Fibroblast of lung (primary cell): ENCODE measurements around the gene HMG20B. TPM values are rescaled to one million over a fixed set of nuclear protein-coding genes. Genes with fewer than 3 reads are reported as not detected.

Source experiments
- DNase-seq, 2 donors: peaks; one replicate each; pipeline versions ENCODE4 v3.0.0 to v3.0.0-alpha.2; 2010; ENCODE audit warnings: low read depth in 2 of 2
- H2AFZ ChIP-seq: 2 replicates; pipeline ENCODE4 v1.5.1; 2012; ENCODE audit warnings: low read length, control low read depth, inconsistent platforms
- H3K27ac ChIP-seq: 2 replicates; pipeline ENCODE4 v1.5.1; 2011; ENCODE audit warnings: low read length, control low read depth; ENCODE audit not compliant: insufficient read depth
- H3K27me3 ChIP-seq: 2 replicates; pipeline ENCODE4 v1.5.1; 2011; ENCODE audit warnings: mild to moderate bottlenecking, low read length; ENCODE audit not compliant: control insufficient read depth, insufficient read depth
- H3K36me3 ChIP-seq: 2 replicates; pipeline ENCODE4 v1.5.1; 2011; ENCODE audit warnings: low read length; ENCODE audit not compliant: control insufficient read depth, insufficient read depth
- H3K4me1 ChIP-seq: 2 replicates; pipeline ENCODE4 v1.5.1; 2011; ENCODE audit warnings: low read length; ENCODE audit not compliant: control insufficient read depth, insufficient read depth; ENCODE audit errors: extremely low read depth
- H3K4me2 ChIP-seq: 2 replicates; pipeline ENCODE4 v1.5.1; 2011; ENCODE audit warnings: low read length, control low read depth; ENCODE audit not compliant: insufficient read depth; ENCODE audit errors: extremely low read depth
- H3K4me3 ChIP-seq, 4 experiments: fragments of 200-600 bp in 1 of 4; sonication (generic) in 1 of 4; replicated peaks in 1 of 4; 2 replicates each; pipeline ENCODE4 v1.5.1; 2011 to 2016; ENCODE audit warnings: low read length in 4 of 4, low read depth in 3 of 4, mild to moderate bottlenecking in 3 of 4, control low read depth in 2 of 4, inconsistent platforms in 1 of 4, mixed read lengths in 1 of 4; ENCODE audit not compliant: insufficient read depth in 1 of 4; ENCODE audit errors: control extremely low read depth in 1 of 4
- H3K79me2 ChIP-seq: 2 replicates; pipeline ENCODE4 v1.5.1; 2012; ENCODE audit warnings: mild to moderate bottlenecking, low read length, inconsistent platforms; ENCODE audit not compliant: control insufficient read depth, insufficient read depth
- H3K9ac ChIP-seq: 2 replicates; pipeline ENCODE4 v1.5.1; 2011; ENCODE audit warnings: mild to moderate bottlenecking, low read length, control low read depth; ENCODE audit not compliant: insufficient read depth
- H3K9me3 ChIP-seq: 2 replicates; pipeline ENCODE4 v1.5.1; 2012; ENCODE audit warnings: low read depth, low read length; ENCODE audit not compliant: control insufficient read depth, insufficient read depth
- H4K20me1 ChIP-seq: 2 replicates; pipeline ENCODE4 v1.5.1; 2011; ENCODE audit warnings: low read length; ENCODE audit not compliant: control insufficient read depth, insufficient read depth; ENCODE audit errors: extremely low read depth
- CTCF ChIP-seq, 2 donors: IDR thresholded peaks in 1 of 2; conservative IDR thresholded peaks in 1 of 2; 1 replicate in 1 of 2; 2 replicates in 1 of 2; pipeline ENCODE4 v1.5.1; 2011 to 2012; ENCODE audit warnings: low read length in 2 of 2, control low read depth in 1 of 2, inconsistent platforms in 1 of 2, low read depth in 1 of 2, mild to moderate bottlenecking in 1 of 2
- EZH2 ChIP-seq: IDR thresholded peaks from 2 replicates; pipeline ENCODE4 v1.5.1; 2012; ENCODE audit warnings: low read length, control low read depth, mild to moderate bottlenecking; ENCODE audit errors: missing control alignments
- polyA plus RNA-seq, 2 donors: library from polyadenylated mRNA; depleted of rRNA in 1 of 2; stranded (reverse) in 1 of 2; unstranded in 1 of 2; fragments of >200 nt; gene quantifications; 2 replicates each; pipeline ENCODE4 v1.2.1, GENCODE V29; 2011 to 2012; ENCODE audit warnings: missing spikeins in 1 of 2
- total RNA-seq: library from RNA; depleted of rRNA; stranded (reverse); fragments of >200 nt; gene quantifications from 2 replicates; pipeline ENCODE4 v1.2.1, GENCODE V29; 2014

The HMG20B gene
- total and polyA plus RNA-seq, 2 donors (not counting 1 experiment from before 2014, with no cell fraction given): 27.3 to 63.6 TPM

GRCh38 chr19:3591876-3592613, 19.3 kb downstream of the HMG20B start:
- no peak overlapping the region for H3K4me2 ChIP-seq
- H3K9me3 ChIP-seq: no peaks in the 10 kb centered on the region
- no peaks in the 10 kb centered on the region for H3K4me1 ChIP-seq
- DNase-seq: no peak
- no peak for TF ChIP-seq CTCF (conservative IDR thresholded peaks at IDR 0.05 in 1 of 2, IDR thresholded peaks at IDR 0.05 in 1 of 2; ENCODE audit: low read depth in 1 of 2, low read length in 2 of 2)
- no peak for TF ChIP-seq EZH2
- no peaks in the 10 kb centered on the region for H3K79me2 ChIP-seq
- H4K20me1 ChIP-seq: no peaks in the 10 kb centered on the region
- H3K36me3 ChIP-seq: no peaks in the 10 kb centered on the region
- H3K4me3 ChIP-seq: no peak overlapping the region
- no peak overlapping the region for H2AFZ ChIP-seq
- no peak overlapping the region for H3K9ac ChIP-seq
- H3K27ac ChIP-seq: no peak overlapping the region
- H3K27me3 ChIP-seq: no peaks in the 10 kb centered on the region

GRCh38 chr19:3593156-3593555, 20.4 kb downstream of the HMG20B start:
- Histone ChIP-seq H4K20me1 (no peaks in the 10 kb centered on the region), H3K9ac (no peak overlapping the region), H3K9me3 (no peaks in the 10 kb centered on the region), H3K36me3 (no peaks in the 10 kb centered on the region), H3K4me1 (no peaks in the 10 kb centered on the region), H3K27ac (no peak overlapping the region), H3K79me2 (no peaks in the 10 kb centered on the region), H2AFZ (no peak overlapping the region), H3K4me2 (no peak overlapping the region), H3K4me3 (no peak overlapping the region), H3K27me3 (no peaks in the 10 kb centered on the region)
- DNase-seq: no peak
- peak in 1 of 2 donors; percentile 5 for TF ChIP-seq CTCF (conservative IDR thresholded peaks at IDR 0.05 in 1 of 2, IDR thresholded peaks at IDR 0.05 in 1 of 2; ENCODE audit: low read depth in 1 of 2, low read length in 2 of 2)
- no peak for TF ChIP-seq EZH2

- TF ChIP-seq CTCF (conservative IDR thresholded peaks at IDR 0.05 in 1 of 2, IDR thresholded peaks at IDR 0.05 in 1 of 2; ENCODE audit: low read depth in 1 of 2, low read length in 2 of 2): no peak
- TF ChIP-seq EZH2: no peak
- H3K4me1 ChIP-seq: no peaks in the 10 kb centered on the region
- no peaks in the 10 kb centered on the region for H3K79me2 ChIP-seq
Measured at GRCh38 chr19:3595521-3596061, 22.8 kb downstream of the HMG20B start.

More at GRCh38 chr19:3595521-3596061, 22.8 kb downstream of the HMG20B start:
- Histone ChIP-seq H3K27ac (no peak overlapping the region), H3K4me2 (no peak overlapping the region), H3K9me3 (no peaks in the 10 kb centered on the region), H3K9ac (no peak overlapping the region), H3K36me3 (peaks cover 2% of the 10 kb centered on the region), H3K27me3 (no peaks in the 10 kb centered on the region), H3K4me3 (no peak overlapping the region), H2AFZ (no peak overlapping the region), H4K20me1 (no peaks in the 10 kb centered on the region)
- no peak for DNase-seq
